HUES6 (cell line): ENCODE measurements around the gene ATG10.

Experiments used
- H3K27ac ChIP-seq: 2 replicates; pipeline ENCODE4 v1.7.0; 2013; ENCODE audit warnings: low read depth, mild to moderate bottlenecking, low read length, inconsistent platforms
- H3K27me3 ChIP-seq: 2 replicates; pipeline ENCODE4 v1.6.1; 2013; ENCODE audit warnings: low read length; ENCODE audit not compliant: control insufficient read depth, insufficient read depth
- H3K36me3 ChIP-seq: 2 replicates; pipeline ENCODE4 v1.6.1; 2013; ENCODE audit warnings: low read length; ENCODE audit not compliant: control insufficient read depth, insufficient read depth
- H3K4me1 ChIP-seq: 2 replicates; pipeline ENCODE4 v1.6.1; 2013; ENCODE audit warnings: low read length; ENCODE audit not compliant: control insufficient read depth, insufficient read depth
- H3K4me3 ChIP-seq: 2 replicates; pipeline ENCODE4 v1.5.1; 2013; ENCODE audit warnings: low read depth, low read length
- H3K9ac ChIP-seq: one replicate; pipeline ENCODE4 v1.6.1; 2013; ENCODE audit warnings: mild to moderate bottlenecking, low read length
- H3K9me3 ChIP-seq: 2 replicates; pipeline ENCODE4 v1.6.1; 2013; ENCODE audit warnings: low read depth, low read length; ENCODE audit not compliant: control insufficient read depth, insufficient read depth

The ATG10 gene

DNA sequence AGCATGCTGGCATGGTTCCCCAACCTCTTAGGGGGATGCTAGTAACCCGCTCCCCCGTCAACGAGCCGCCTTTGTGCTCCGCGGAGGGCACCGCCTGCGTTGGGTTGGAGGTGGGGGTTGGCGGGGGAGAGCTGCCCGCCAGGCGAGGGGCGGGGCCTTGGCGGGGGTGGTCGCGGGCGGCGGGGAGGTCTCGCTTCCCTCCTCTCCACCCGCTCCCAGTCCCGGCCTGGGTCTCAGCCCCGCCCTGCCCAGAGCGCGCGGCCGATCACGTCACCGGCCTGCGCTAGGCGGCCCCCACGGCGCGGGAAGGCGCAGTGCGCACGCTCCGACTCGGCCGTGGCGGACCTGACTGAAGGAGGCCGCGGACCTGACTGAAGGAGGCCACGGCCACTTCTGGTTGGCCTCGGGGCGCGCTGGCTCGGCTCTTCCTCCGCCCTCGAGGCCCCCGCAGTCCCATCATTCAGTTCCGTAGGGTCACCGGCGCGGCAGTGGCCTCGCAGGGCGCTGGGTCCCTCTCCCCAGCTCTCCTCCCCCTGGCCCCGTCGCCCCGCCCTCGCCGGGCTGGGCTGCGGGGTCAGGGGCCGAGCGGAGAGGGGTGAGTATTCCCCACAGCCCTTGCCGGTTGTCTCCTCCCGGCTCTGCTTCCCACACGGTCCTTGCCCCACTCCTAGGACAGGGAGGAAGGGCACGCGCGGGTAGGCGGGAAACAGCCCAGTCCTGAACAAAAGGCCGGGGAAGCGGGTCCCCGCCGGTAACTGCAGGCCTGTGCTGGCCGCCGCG is at the start of gene ATG10:
TSS of gene ATG10 (plus strand) at position 312 of the 780 bp plus-strand sequence. CDS start 15,548 bp downstream, outside the sequence.
- Histone ChIP-seq H3K27me3 (no peaks in the 10 kb centered on the region), H3K4me3 (peak within 1 kb of the TSS; percentile 84), H3K9me3 (no peaks in the 10 kb centered on the region), H3K4me1 (peaks cover 28% of the 10 kb centered on the region), H3K36me3 (peaks cover 5% of the 10 kb centered on the region; the same call in 1 of the 2 replicates), H3K9ac (peak within 1 kb of the TSS; percentile 94), H3K27ac (peak within 1 kb of the TSS; percentile 96)

DNA sequence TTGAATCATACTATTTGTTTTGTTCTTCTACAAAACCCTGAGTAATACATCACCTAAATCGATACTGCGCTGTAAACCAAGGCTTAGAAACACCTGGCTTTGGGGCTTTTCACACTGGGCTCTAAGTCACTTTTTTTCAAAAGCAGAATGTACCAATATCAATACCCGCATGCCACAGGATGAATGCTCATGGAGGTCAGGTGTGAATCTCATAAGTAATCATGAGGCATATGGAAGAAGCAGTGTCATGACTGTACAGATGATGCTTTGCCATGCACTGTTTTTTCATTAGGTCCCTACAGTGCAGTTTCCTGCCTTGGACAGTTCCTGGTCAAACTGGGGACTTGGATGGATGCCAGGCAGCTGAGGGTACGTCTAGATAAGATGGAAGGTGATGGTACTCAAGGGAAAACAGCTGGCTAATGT is 49.0 kb upstream of the ATG10 start:
- H3K27ac ChIP-seq, result no peak overlapping the region
- H3K36me3 ChIP-seq, result no peaks in the 10 kb centered on the region
- H3K4me3 ChIP-seq, result no peak overlapping the region
- H3K9ac ChIP-seq, result no peak overlapping the region
- H3K9me3 ChIP-seq, result no peaks in the 10 kb centered on the region
- H3K4me1 ChIP-seq, result no peaks in the 10 kb centered on the region
- H3K27me3 ChIP-seq, result no peaks in the 10 kb centered on the region

DNA sequence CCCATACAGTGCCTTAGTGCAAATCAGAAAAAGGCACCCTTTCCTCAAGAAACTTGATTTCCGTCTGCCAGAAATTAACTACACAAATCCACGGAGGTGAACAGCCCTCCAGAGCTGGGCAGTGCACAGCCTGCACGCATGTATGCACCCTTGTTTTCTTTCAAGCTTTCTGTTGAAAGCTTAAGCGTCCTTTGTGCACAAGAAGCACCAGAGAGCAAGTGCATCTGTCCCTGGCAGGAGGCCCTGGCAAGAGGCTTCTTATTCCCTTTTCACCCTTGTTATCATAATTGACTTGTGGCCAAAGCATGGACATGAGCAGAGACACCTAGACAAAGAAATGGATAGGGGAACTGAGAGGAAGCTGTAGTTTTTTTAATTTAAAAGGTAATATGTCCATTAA is 47.4 kb upstream of the ATG10 start:
- Histone ChIP-seq H3K4me1 (no peaks in the 10 kb centered on the region), H3K36me3 (no peaks in the 10 kb centered on the region), H3K27me3 (no peaks in the 10 kb centered on the region), H3K9me3 (no peaks in the 10 kb centered on the region), H3K4me3 (no peak overlapping the region), H3K27ac (no peak overlapping the region), H3K9ac (no peak overlapping the region)

DNA sequence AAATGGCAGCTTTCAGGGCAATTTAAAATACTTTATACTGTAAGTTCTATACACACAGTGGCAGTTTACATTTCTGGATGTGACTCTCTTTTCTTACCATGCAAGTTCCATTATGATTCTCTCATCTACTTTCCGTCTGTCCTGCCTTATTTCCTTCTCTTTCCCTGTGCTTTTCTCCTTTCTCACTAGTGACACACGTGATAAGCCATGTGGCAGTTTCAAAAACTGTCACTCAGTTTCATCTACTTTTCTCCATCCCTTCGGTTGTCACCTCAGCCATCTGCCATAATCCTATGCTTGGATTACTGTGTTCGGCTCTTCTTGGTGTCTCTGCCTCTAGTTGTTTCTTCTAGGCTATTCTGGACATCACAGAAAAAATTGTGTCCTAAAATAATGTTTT is 46.8 kb upstream of the ATG10 start:
- no peaks in the 10 kb centered on the region for H3K27me3 ChIP-seq
- H3K9me3 ChIP-seq, result no peaks in the 10 kb centered on the region
- no peaks in the 10 kb centered on the region for H3K4me1 ChIP-seq
- no peak overlapping the region for H3K27ac ChIP-seq
- no peak overlapping the region for H3K9ac ChIP-seq
- no peaks in the 10 kb centered on the region for H3K36me3 ChIP-seq
- no peak overlapping the region for H3K4me3 ChIP-seq

DNA sequence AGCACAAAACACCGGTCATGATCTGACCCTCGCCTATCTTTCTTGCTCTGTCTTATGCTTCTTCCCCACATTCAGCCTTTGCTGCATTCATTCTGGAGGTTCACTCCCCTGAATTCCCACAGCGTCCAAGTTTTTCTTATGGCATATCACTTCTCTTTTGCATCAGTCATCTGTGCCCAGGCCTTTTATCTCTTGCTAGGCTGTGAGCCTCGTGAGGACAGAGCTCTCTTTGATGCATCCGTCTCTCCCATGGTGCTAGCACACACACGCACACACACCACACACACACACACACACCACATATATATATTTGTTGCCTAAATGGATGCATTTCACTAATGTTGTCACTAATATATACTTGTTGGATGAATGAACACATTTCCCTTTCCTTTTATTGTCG is 45.8 kb upstream of the ATG10 start:
- no peak overlapping the region for H3K9ac ChIP-seq
- no peaks in the 10 kb centered on the region for H3K4me1 ChIP-seq
- H3K36me3 ChIP-seq, result no peaks in the 10 kb centered on the region
- H3K4me3 ChIP-seq, result no peak overlapping the region
- H3K9me3 ChIP-seq, result no peaks in the 10 kb centered on the region
- no peaks in the 10 kb centered on the region for H3K27me3 ChIP-seq
- no peak overlapping the region for H3K27ac ChIP-seq

DNA sequence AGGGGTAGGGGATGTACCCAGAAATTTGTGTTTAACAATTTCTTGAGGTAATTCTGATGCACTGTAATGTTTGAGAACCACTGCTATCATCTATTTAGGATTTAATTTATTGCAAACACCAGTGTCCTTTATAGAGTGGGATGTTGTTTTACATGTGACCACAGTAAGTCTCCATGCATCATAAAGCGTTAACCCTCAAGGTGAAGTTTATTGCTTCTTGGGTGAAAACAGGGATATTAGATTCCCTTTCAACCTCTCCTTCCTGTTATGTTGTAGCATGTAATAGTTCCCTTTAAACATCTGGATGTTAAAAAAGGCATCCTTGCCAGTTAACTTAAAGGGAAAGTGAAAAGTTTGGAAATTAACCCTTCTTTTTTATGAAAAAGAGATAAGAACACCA is 35.8 kb upstream of the ATG10 start:
- H3K9ac ChIP-seq, result no peak overlapping the region
- H3K36me3 ChIP-seq, result no peaks in the 10 kb centered on the region
- H3K27ac ChIP-seq, result no peak overlapping the region
- H3K4me3 ChIP-seq, result no peak overlapping the region
- H3K9me3 ChIP-seq, result peaks cover 11% of the 10 kb centered on the region
- H3K27me3 ChIP-seq, result no peaks in the 10 kb centered on the region
- no peaks in the 10 kb centered on the region for H3K4me1 ChIP-seq

DNA sequence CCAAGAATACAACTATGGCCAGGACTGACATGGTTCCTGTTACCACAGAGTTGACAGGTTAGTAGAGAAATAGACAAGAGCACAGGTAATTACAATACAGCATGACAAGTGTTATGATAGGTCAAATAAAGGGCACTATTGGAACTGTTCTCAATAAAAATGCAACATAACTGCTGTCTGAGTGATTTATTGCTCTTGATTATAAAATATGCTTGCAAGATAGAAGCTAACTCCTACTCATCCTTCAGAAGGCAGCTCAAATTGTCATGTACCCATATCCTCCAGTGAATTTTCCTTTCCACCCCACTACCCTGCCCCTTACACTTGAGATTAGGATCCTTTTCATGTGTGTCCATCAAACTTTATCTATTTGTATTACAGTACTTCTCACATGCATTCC is 35.1 kb upstream of the ATG10 start:
- Histone ChIP-seq H3K9me3 (peaks cover 16% of the 10 kb centered on the region), H3K36me3 (no peaks in the 10 kb centered on the region), H3K4me3 (no peak overlapping the region), H3K9ac (no peak overlapping the region), H3K27ac (no peak overlapping the region), H3K4me1 (no peaks in the 10 kb centered on the region), H3K27me3 (no peaks in the 10 kb centered on the region)

DNA sequence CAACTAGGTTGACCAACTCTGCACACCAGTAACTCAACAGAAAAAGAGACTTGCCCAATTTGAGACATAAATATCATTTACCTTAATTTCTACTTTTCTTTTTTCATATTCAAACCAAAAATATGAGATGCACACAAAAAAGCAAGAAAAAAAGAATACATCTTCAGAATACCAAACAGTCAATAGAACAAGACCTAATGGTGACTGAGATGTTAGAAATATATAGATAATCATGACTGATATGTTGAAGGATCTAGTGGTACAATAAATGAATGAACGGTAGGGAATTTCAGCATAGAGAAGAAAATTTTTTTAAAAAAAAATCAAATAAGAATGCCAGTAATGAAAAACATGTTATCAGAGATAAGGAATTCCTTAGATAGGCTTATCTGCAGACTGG is 29.1 kb upstream of the ATG10 start:
- Histone ChIP-seq H3K9me3 (peaks cover 29% of the 10 kb centered on the region), H3K4me1 (no peaks in the 10 kb centered on the region), H3K9ac (no peak overlapping the region), H3K27ac (no peak overlapping the region), H3K36me3 (no peaks in the 10 kb centered on the region), H3K4me3 (no peak overlapping the region), H3K27me3 (no peaks in the 10 kb centered on the region)

DNA sequence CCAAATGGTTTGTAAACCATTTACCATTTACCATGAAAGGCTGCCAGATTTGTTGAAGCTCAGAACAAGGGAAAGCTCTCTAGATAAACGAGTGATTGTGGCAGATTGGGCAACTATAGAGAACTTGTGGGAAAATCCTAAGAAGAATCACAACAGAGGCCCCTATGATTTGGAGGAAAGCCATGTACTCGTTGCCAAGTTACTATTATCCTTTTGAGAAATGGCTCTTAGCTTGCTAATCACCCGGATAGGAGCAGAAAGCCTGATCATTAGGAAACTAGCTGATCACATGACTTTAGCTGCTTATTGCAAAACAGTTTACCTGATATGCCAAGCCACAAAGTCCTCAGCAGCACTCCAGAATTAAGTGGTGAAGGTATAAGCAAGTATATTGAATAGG is 23.5 kb upstream of the ATG10 start:
- Histone ChIP-seq H3K36me3 (no peaks in the 10 kb centered on the region), H3K9ac (no peak overlapping the region), H3K27me3 (no peaks in the 10 kb centered on the region), H3K4me1 (peaks cover 15% of the 10 kb centered on the region), H3K4me3 (no peak overlapping the region), H3K9me3 (peaks cover 3% of the 10 kb centered on the region; the same call in 1 of the 2 replicates), H3K27ac (no peak overlapping the region)

DNA sequence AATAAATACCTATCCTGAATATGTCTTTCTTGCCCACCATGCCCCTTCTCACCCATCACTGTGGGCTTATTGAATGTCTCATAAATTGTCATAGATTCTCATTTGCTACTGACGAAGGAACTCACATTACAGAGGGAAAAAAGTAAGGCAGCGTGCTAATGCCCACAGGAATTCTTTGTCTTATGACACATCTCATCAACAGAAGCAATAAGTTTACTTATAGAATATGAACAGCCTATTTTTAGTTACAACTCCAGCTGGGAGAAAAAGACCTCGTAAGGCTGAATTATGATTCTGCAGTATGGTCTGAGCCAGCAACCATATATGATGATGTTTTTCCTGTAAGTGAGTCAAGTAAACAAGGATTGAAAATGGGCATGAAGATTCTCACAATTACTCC is 22.4 kb upstream of the ATG10 start:
- H3K4me3 ChIP-seq, result no peak overlapping the region
- peaks cover 15% of the 10 kb centered on the region for H3K4me1 ChIP-seq
- no peak overlapping the region for H3K9ac ChIP-seq
- H3K36me3 ChIP-seq, result no peaks in the 10 kb centered on the region
- H3K27me3 ChIP-seq, result no peaks in the 10 kb centered on the region
- no peaks in the 10 kb centered on the region for H3K9me3 ChIP-seq
- H3K27ac ChIP-seq, result no peak overlapping the region

DNA sequence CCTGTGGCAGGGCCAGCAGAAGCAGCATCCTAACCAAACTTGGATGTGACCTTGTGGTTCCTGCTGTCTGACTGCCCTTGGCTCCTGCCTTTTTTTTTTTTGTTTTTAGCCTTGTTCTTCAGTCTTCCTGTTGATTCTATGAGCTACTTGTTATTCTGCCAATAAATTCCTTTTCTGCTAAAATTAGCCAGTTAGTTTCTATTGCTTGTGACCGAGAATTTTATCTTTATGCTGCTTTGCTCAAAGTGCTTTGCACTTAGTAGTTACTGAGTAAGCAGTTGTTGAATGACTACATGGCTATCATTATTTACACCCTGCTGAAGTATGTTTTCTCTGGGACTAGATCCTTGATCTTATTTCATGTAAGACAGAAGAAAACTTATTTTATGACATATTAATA is 20.8 kb upstream of the ATG10 start:
- Histone ChIP-seq H3K4me1 (peaks cover 15% of the 10 kb centered on the region), H3K4me3 (no peak overlapping the region), H3K27ac (peak overlapping the region; percentile 4; the same call in 1 of the 2 replicates), H3K27me3 (no peaks in the 10 kb centered on the region), H3K9me3 (no peaks in the 10 kb centered on the region), H3K36me3 (no peaks in the 10 kb centered on the region), H3K9ac (no peak overlapping the region)
